AG04450 (cell line): ENCODE results near the gene TRAK1. TPM values are rescaled to one million over a fixed set of nuclear protein-coding genes. Genes with fewer than 3 reads are reported as not detected.
A peak's percentile ranks its signal among the peaks of the same experiment; 100 is the strongest.
"Not testable (repeated sequence)": the region's sequence is repeated elsewhere in the genome, so short reads cannot be mapped to it uniquely, and the experiment has no call there.

ENCODE experiments used
- CTCF ChIA-PET: fragments of 300-600, 350-600 bp; formaldehyde crosslinking; extraction: SDS; loops from one replicate; lab custom pipeline; 2022; ENCODE audit warnings: antibody characterized with exemption, inconsistent platforms; lab: Charles Lee
- POLR2A ChIA-PET: fragments of 350-600 bp; formaldehyde crosslinking; extraction: SDS; loops from one replicate; lab custom pipeline; 2021; ENCODE audit warnings: antibody characterized with exemption, inconsistent platforms; lab: Yijun Ruan, JAX
- DNase-seq: peaks from one replicate; pipeline ENCODE4 v3.0.0-alpha.2; 2011; ENCODE audit warnings: low read depth, low spot score
- H3K27ac ChIP-seq: one replicate; pipeline ENCODE4 v1.5.1; 2012; ENCODE audit warnings: low read depth, low read length, control low read depth
- H3K27me3 ChIP-seq: one replicate; pipeline ENCODE4 v1.6.0; 2012; ENCODE audit warnings: low read length; ENCODE audit not compliant: control insufficient read depth, insufficient read depth
- H3K4me3 ChIP-seq: 2 replicates; pipeline ENCODE4 v1.5.1; 2011; ENCODE audit warnings: mild to moderate bottlenecking, low read depth, low read length, control low read depth
- H3K9me3 ChIP-seq: 2 replicates; pipeline ENCODE4 v1.5.1; 2012; ENCODE audit warnings: low read length; ENCODE audit not compliant: control insufficient read depth, insufficient read depth
- polyA plus RNA-seq: library from polyadenylated mRNA; depleted of rRNA; stranded (reverse); fragments of >200 nt; gene quantifications from 2 replicates; pipeline ENCODE4 v1.2.3, GENCODE V29; 2011
- TF ChIP-seq, protein P1 (sequence below): IDR thresholded peaks from 2 replicates; pipeline ENCODE4 v1.5.1; 2011; ENCODE audit warnings: low read depth, low read length, control low read depth, inconsistent platforms

The TRAK1 gene
- polyA plus RNA-seq, 1 experiment = 22.3 TPM

DNA sequence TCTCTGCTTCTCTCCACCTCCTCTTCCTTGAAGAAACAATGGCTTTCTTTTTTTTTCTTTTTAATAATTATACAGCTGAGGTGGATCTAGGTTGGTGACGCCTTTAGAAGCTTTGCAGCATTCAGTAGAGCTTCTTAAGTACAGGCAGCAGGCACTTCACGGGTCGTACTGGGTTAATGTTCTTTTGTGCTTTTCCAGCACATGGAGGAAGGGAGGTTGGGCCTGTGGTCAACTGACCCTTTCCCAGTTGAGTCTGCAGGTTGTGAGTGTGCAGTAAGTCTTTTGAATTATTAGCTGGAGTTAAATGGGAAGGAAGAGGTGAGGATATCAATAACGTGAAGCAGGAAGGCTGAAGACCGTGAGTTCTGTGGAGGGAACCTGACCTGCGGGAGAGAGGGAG lies 7.0 kb downstream of the TRAK1 start:
- H3K9me3 ChIP-seq = no peaks in the 10 kb centered on the region
- no peak overlapping the region for H3K27ac ChIP-seq
- POLR2A ChIA-PET = interaction anchor here (0.7 to 1.0 kb wide), 3 partner anchors 62 to 136 kb away, joined by 3 to 4 read pairs (median 3); partner anchors contain the start of gene ULK4
- no peak for DNase-seq
- CTCF ChIA-PET = interaction anchor here (0.6 to 7.2 kb wide), 14 partner anchors 12 to 680 kb away, joined by 3 to 142 read pairs (median 14); no protein-coding TSS in a partner anchor
- TF ChIP-seq, protein P1, sequence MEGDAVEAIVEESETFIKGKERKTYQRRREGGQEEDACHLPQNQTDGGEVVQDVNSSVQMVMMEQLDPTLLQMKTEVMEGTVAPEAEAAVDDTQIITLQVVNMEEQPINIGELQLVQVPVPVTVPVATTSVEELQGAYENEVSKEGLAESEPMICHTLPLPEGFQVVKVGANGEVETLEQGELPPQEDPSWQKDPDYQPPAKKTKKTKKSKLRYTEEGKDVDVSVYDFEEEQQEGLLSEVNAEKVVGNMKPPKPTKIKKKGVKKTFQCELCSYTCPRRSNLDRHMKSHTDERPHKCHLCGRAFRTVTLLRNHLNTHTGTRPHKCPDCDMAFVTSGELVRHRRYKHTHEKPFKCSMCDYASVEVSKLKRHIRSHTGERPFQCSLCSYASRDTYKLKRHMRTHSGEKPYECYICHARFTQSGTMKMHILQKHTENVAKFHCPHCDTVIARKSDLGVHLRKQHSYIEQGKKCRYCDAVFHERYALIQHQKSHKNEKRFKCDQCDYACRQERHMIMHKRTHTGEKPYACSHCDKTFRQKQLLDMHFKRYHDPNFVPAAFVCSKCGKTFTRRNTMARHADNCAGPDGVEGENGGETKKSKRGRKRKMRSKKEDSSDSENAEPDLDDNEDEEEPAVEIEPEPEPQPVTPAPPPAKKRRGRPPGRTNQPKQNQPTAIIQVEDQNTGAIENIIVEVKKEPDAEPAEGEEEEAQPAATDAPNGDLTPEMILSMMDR = no peak
- H3K4me3 ChIP-seq = no peak overlapping the region
- H3K27me3 ChIP-seq = no peaks in the 10 kb centered on the region

DNA sequence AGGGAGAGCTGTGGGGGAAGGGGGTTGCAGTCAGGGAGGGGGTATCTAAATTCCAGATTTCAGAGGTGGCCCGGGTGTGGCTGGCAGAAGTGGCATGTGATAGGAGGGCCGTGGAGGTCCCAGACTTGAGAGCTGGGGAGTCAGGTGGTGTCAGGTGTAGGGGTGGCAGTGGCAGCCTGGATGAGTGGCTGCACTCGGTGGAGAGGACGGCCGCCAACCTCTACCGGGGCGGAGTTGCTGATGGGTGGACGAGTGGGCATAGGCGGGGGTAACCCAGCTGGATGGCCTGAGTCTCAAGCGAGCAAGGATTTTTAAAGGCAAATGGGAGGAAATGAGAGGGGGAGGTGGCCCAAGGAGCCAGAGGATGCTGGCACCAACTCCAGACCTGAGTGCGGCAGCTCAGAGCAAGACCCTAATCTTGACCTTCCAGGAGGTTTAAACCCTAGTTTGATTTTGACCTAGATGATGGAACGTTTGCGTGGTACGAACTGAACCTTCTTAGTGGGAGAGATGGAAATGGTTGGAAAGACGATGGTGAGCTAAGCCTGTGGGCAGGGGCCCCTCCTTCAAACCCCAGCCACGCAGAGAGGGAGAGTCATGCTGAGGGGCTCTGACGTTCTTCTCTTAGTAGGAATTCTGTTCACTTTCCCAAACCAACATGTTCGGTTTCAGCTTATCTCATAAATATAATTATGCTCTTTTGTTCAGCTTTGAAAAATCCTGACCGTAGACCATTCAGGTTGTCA lies 8.0 kb downstream of the TRAK1 start:
- ChIA-PET CTCF (interaction anchor here (0.6 to 7.2 kb wide), 53 partner anchors 8 to 1519 kb away, joined by 3 to 142 read pairs (median 5); partner anchors contain the start of genes TRAK1 and ULK4), POLR2A (interaction anchor here (1.0 to 1.5 kb wide), 2 partner anchors 63 to 137 kb away, joined by 4 to 15 read pairs; partner anchors contain the start of gene ULK4)
- Histone ChIP-seq H3K9me3 (no peaks in the 10 kb centered on the region), H3K27me3 (no peaks in the 10 kb centered on the region), H3K4me3 (no peak overlapping the region), H3K27ac (no peak overlapping the region)
- no peak for DNase-seq
- TF ChIP-seq, protein P1 = no peak

- TF ChIP-seq, protein P1 = no peak
- POLR2A ChIA-PET = no interaction called here
- peak; percentile 32 for DNase-seq
- Histone ChIP-seq H3K27ac (peak overlapping the region; percentile 39), H3K4me3 (no peak overlapping the region), H3K9me3 (no peaks in the 10 kb centered on the region), H3K27me3 (no peaks in the 10 kb centered on the region)
- CTCF ChIA-PET = interaction anchor here (0.6 to 7.2 kb wide), 21 partner anchors 9 to 1521 kb away, joined by 3 to 142 read pairs (median 5); no protein-coding TSS in a partner anchor
Observed at GRCh38 chr3:42101048-42101447, 9.9 kb downstream of the TRAK1 start.

DNA sequence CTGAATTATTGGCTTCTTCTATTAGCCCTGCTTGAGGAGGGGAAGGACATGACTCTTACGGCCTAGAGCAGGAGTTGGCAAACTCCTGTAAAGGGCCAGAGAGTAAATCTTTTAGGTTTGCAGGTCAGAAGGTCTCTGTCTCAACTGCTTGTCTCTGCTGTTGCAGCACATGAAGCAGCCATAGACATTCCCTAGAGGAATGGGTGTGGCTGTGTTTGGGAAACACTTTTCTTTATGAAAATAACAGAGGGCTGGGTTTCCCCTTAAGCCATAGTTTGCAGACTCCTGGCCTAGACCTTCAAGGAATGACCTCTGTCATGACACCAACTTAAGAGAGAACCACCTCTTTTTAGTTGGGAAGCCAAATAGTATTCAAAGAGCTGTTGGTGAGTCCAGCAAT lies 10.3 kb downstream of the TRAK1 start:
- CTCF ChIA-PET = interaction anchor here (0.6 to 7.2 kb wide), 14 partner anchors 9 to 390 kb away, joined by 3 to 142 read pairs (median 6); no protein-coding TSS in a partner anchor
- no peak for DNase-seq
- POLR2A ChIA-PET = no interaction called here
- TF ChIP-seq, protein P1 = no peak
- H3K27ac ChIP-seq = peak overlapping the region; percentile 39
- no peak overlapping the region for H3K4me3 ChIP-seq
- H3K27me3 ChIP-seq = no peaks in the 10 kb centered on the region
- no peaks in the 10 kb centered on the region for H3K9me3 ChIP-seq

DNA sequence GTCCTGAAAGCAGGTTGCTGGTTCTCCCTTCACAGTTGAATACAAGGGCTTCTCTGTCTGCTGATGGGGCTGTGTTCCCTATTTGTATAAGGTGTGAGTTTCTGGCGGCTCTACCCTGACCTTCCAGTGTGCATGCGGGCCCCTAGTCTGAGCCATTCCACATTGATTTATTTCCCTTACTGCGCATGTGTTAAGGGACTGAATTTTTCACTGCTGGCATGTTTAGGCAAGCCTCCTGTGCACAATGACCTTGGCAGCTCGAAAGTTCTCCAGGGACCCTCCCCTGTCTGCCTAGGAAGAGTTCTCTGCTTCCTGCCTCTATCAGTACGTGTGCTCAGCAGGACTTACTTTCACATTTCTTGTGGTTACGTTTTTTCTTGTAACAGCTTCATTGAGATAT lies 11.4 kb downstream of the TRAK1 start:
- no peak overlapping the region for H3K27ac ChIP-seq
- ChIA-PET POLR2A (no interaction called here), CTCF (interaction anchor here (7.2 kb wide), 1 partner anchor 205 kb away, joined by 142 read pairs; no protein-coding TSS in a partner anchor)
- no peaks in the 10 kb centered on the region for H3K9me3 ChIP-seq
- no peak for DNase-seq
- no peak overlapping the region for H3K4me3 ChIP-seq
- TF ChIP-seq, protein P1 = no peak
- H3K27me3 ChIP-seq = no peaks in the 10 kb centered on the region

DNA sequence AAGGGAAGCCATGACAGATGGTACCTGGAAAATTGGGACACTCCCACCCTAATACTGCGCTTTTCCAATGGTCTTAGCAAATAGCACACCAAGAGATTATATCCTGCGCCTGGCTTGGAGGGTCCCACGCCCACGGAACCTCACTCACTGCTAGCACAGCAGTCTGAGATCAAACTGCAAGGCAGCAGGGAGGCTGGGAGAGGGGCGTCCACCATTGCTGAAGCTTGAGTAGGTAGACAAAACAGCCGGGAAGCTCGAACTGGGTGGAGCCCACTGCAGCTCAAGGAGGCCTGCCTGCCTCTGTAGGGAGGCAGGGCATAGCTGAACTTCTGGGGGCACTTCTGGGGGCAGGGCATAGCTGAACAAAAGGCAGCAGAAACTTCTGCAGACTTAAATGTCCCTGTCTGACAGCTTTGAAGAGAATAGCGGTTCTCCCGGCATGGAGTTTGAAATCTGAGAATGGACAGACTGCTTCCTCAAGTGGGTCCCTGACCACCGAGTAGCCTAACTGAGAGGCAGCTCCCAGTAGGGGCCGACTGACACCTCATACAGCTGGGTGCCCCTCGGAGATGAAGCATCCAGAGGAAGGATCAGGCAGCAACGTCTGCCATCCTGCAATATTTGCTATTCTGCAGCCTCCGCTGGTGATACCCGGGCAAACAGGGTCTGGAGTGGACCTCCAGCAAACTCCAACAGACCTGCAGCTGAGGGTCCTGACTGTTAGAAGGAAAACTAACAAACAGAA lies 12.9 kb downstream of the TRAK1 start:
- CTCF ChIA-PET, H3K9me3 ChIP-seq, DNase-seq, POLR2A ChIA-PET, H3K4me3 ChIP-seq, H3K27me3 ChIP-seq, H3K27ac ChIP-seq: not testable (repeated sequence)

- H3K9me3 ChIP-seq, H3K27ac ChIP-seq, DNase-seq, H3K27me3 ChIP-seq, CTCF ChIA-PET, POLR2A ChIA-PET, H3K4me3 ChIP-seq: not testable (repeated sequence)
Observed at GRCh38 chr3:42105994-42106393, 14.8 kb downstream of the TRAK1 start.
